ENCODE data around the gene MATR3. TPM values are rescaled to one million over a fixed set of nuclear protein-coding genes. Genes with fewer than 3 reads are reported as not detected.

Gene MATR3
- polyA plus RNA-seq, 1 donor, result 320 TPM

GRCh38 chr5:139371482-139372435, 78.2 kb downstream of the MATR3 start:
- H3K4me1 ChIP-seq (ENCODE audit: control insufficient read depth, insufficient read depth, low read length), result peaks cover 4% of the 10 kb centered on the region
- H3K36me3 ChIP-seq (ENCODE audit: control insufficient read depth, insufficient read depth, low read length), result peaks cover 42% of the 10 kb centered on the region
- no peaks in the 10 kb centered on the region for H3K9me3 ChIP-seq (ENCODE audit: control insufficient read depth, low read depth, low read length)
- DNase-seq, result no peak
- WGBS (ENCODE audit: insufficient coverage, low lambda C conversion rate), result 90% methylated on average over 2 of the region's 7 CpGs
- H3K27me3 ChIP-seq (ENCODE audit: control insufficient read depth, insufficient read depth, low read length), result no peaks in the 10 kb centered on the region
- no peak overlapping the region for H3K4me3 ChIP-seq (ENCODE audit: low read length)
- no peak overlapping the region for H3K27ac ChIP-seq (ENCODE audit: low read length)

GRCh38 chr5:139374909-139375308, 81.4 kb downstream of the MATR3 start:
- no peak for DNase-seq
- 100% methylated on average over 1 of the region's 2 CpGs for WGBS (ENCODE audit: insufficient coverage, low lambda C conversion rate)
- Histone ChIP-seq H3K9me3 (ENCODE audit: control insufficient read depth, low read depth, low read length) (peaks cover 2% of the 10 kb centered on the region), H3K4me1 (ENCODE audit: control insufficient read depth, insufficient read depth, low read length) (peaks cover 15% of the 10 kb centered on the region), H3K36me3 (ENCODE audit: control insufficient read depth, insufficient read depth, low read length) (peaks cover 38% of the 10 kb centered on the region), H3K4me3 (ENCODE audit: low read length) (no peak overlapping the region), H3K27me3 (ENCODE audit: control insufficient read depth, insufficient read depth, low read length) (no peaks in the 10 kb centered on the region), H3K27ac (ENCODE audit: low read length) (no peak overlapping the region)

DNA sequence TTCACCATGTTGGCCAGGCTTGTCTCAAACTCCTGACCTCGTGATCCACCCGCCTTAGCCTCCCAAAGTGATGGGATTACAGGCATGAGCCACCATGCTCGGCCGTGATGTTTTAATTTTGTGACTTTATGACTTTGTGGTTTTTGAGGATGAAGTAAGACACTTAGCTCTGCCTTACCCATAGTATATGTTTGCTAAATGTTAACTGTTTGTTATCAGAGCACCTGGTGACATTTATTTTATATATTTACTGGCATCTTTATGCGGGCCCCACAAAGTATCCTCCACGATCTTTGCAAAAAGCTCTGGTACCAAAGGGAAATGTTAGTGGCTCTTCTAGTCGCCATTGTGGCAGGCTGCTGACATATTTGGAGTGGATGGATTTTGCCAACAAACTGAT, 82.8 kb downstream of the MATR3 start:
- WGBS (ENCODE audit: insufficient coverage, low lambda C conversion rate), result no CpG with 5 or more reads among the region's 7 CpGs

DNA sequence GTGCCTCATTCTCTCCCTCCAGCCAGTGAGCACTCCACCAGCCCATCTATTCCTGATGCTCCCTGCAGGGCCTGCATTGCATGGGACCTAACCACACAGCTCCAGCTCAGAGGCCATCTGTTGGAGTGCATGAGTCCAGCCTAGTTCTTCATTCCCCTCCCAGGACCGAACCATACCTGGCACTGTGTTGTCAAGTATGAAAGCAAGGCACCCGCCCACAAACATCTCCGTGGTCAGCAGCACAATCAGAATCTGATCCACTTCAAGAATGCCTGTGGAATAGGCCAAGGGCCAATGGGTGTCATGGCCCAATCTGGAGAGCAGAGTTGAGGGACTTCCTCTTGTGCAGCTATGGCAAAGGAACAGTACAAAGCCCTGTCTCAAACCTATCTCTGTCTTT, 83.7 kb downstream of the MATR3 start:
- Histone ChIP-seq H3K36me3 (ENCODE audit: control insufficient read depth, insufficient read depth, low read length) (peaks cover 24% of the 10 kb centered on the region), H3K9me3 (ENCODE audit: control insufficient read depth, low read depth, low read length) (peaks cover 2% of the 10 kb centered on the region), H3K27me3 (ENCODE audit: control insufficient read depth, insufficient read depth, low read length) (no peaks in the 10 kb centered on the region), H3K27ac (ENCODE audit: low read length) (no peak overlapping the region), H3K4me3 (ENCODE audit: low read length) (no peak overlapping the region), H3K4me1 (ENCODE audit: control insufficient read depth, insufficient read depth, low read length) (peaks cover 34% of the 10 kb centered on the region)
- no peak for DNase-seq
- no CpG with 5 or more reads among the region's 3 CpGs for WGBS (ENCODE audit: insufficient coverage, low lambda C conversion rate)

More for the DNA sequence above, 82.8 kb downstream of the MATR3 start:
- Histone ChIP-seq H3K9me3 (ENCODE audit: control insufficient read depth, low read depth, low read length) (peaks cover 2% of the 10 kb centered on the region), H3K27ac (ENCODE audit: low read length) (no peak overlapping the region), H3K36me3 (ENCODE audit: control insufficient read depth, insufficient read depth, low read length) (peaks cover 32% of the 10 kb centered on the region), H3K4me1 (ENCODE audit: control insufficient read depth, insufficient read depth, low read length) (peaks cover 26% of the 10 kb centered on the region), H3K27me3 (ENCODE audit: control insufficient read depth, insufficient read depth, low read length) (no peaks in the 10 kb centered on the region), H3K4me3 (ENCODE audit: low read length) (no peak overlapping the region)
- no peak for DNase-seq

- Histone ChIP-seq H3K9me3 (ENCODE audit: control insufficient read depth, low read depth, low read length) (peaks cover 2% of the 10 kb centered on the region), H3K36me3 (ENCODE audit: control insufficient read depth, insufficient read depth, low read length) (peaks cover 21% of the 10 kb centered on the region), H3K4me3 (ENCODE audit: low read length) (no peak overlapping the region), H3K27ac (ENCODE audit: low read length) (no peak overlapping the region), H3K4me1 (ENCODE audit: control insufficient read depth, insufficient read depth, low read length) (peaks cover 41% of the 10 kb centered on the region), H3K27me3 (ENCODE audit: control insufficient read depth, insufficient read depth, low read length) (no peaks in the 10 kb centered on the region)
- DNase-seq, result no peak
- no CpG with 5 or more reads among the region's 47 CpGs for WGBS (ENCODE audit: insufficient coverage, low lambda C conversion rate)
Measured at GRCh38 chr5:139378101-139378825, 84.7 kb downstream of the MATR3 start.

- peak in 1 of 2 donors; percentile 33 for DNase-seq
- Histone ChIP-seq H3K9me3 (ENCODE audit: control insufficient read depth, low read depth, low read length) (peaks cover 2% of the 10 kb centered on the region), H3K36me3 (ENCODE audit: control insufficient read depth, insufficient read depth, low read length) (peaks cover 21% of the 10 kb centered on the region), H3K27ac (ENCODE audit: low read length) (no peak overlapping the region), H3K4me1 (ENCODE audit: control insufficient read depth, insufficient read depth, low read length) (peaks cover 44% of the 10 kb centered on the region), H3K27me3 (ENCODE audit: control insufficient read depth, insufficient read depth, low read length) (no peaks in the 10 kb centered on the region), H3K4me3 (ENCODE audit: low read length) (no peak overlapping the region)
- no CpG with 5 or more reads among the region's 13 CpGs for WGBS (ENCODE audit: insufficient coverage, low lambda C conversion rate)
Measured at GRCh38 chr5:139378941-139379361, 85.4 kb downstream of the MATR3 start.

GRCh38 chr5:139379626-139380449, 86.3 kb downstream of the MATR3 start:
- H3K27ac ChIP-seq (ENCODE audit: low read length), result no peak overlapping the region
- WGBS (ENCODE audit: insufficient coverage, low lambda C conversion rate), result no CpG with 5 or more reads among the region's 15 CpGs
- peaks cover 2% of the 10 kb centered on the region for H3K9me3 ChIP-seq (ENCODE audit: control insufficient read depth, low read depth, low read length)
- peaks cover 53% of the 10 kb centered on the region for H3K4me1 ChIP-seq (ENCODE audit: control insufficient read depth, insufficient read depth, low read length)
- no peaks in the 10 kb centered on the region for H3K27me3 ChIP-seq (ENCODE audit: control insufficient read depth, insufficient read depth, low read length)
- no peak for DNase-seq
- peaks cover 17% of the 10 kb centered on the region for H3K36me3 ChIP-seq (ENCODE audit: control insufficient read depth, insufficient read depth, low read length)
- no peak overlapping the region for H3K4me3 ChIP-seq (ENCODE audit: low read length)

Other genes with a start within 250 kb of the MATR3 start
- gene SIL1, start 95.4 kb upstream of the MATR3 start, polyA plus RNA-seq, result 40.2 TPM
- 79.9 TPM for gene PAIP2, start 48.1 kb downstream of the MATR3 start, polyA plus RNA-seq
- gene SLC23A1, start 89.6 kb downstream of the MATR3 start, polyA plus RNA-seq, result 49.8 TPM
- gene MZB1, start 96.2 kb downstream of the MATR3 start, polyA plus RNA-seq, result 1.3 TPM
- 2.1 TPM for gene PROB1, start 101.4 kb downstream of the MATR3 start, polyA plus RNA-seq
- gene SPATA24, start 110.3 kb downstream of the MATR3 start, polyA plus RNA-seq, result 11.3 TPM
- gene DNAJC18, start 145.8 kb downstream of the MATR3 start, polyA plus RNA-seq, result 8.7 TPM
- 21.6 TPM for gene ECSCR, start 169.0 kb downstream of the MATR3 start, polyA plus RNA-seq
- not detected for gene SMIM33, start 177.3 kb downstream of the MATR3 start, polyA plus RNA-seq
- gene STING1, start 189.0 kb downstream of the MATR3 start, polyA plus RNA-seq, result 19.6 TPM

All from large intestine (tissue), 3 donors.